ENCODE results near the gene MEGF6. TPM values are rescaled to one million over a fixed set of nuclear protein-coding genes. Genes with fewer than 3 reads are reported as not detected.

The MEGF6 gene
- total RNA-seq, 2 donors from 2014 or later = 83.0 to 103 TPM

GRCh38 chr1:3602375-3602774 is 8.9 kb downstream of the MEGF6 start:
- no peak for DNase-seq
- H3K9me3 ChIP-seq (ENCODE audit: control insufficient read depth, low read length) = no peaks in the 10 kb centered on the region
- no peak overlapping the region for H3K4me3 ChIP-seq (ENCODE audit: low read length)
- no peak overlapping the region for H3K9ac ChIP-seq (ENCODE audit: extremely low read depth, low read length, poor library complexity, severe bottlenecking)
- Mint-ChIP-seq H3K4me1 (peaks cover 8% of the 10 kb centered on the region), H3K36me3 (ENCODE audit: low read depth) (peaks cover 2% of the 10 kb centered on the region), H3K9me3 (no peaks in the 10 kb centered on the region), H3K27me3 (ENCODE audit: insufficient read depth) (no peaks in the 10 kb centered on the region), H3K27ac (no peak overlapping the region), H3K4me3 (no peak overlapping the region)
- no peaks in the 10 kb centered on the region for H3K27me3 ChIP-seq (ENCODE audit: control insufficient read depth, insufficient read depth, low read length, poor library complexity, severe bottlenecking)
- H3K27ac ChIP-seq (ENCODE audit: low read depth, low read length) = no peak overlapping the region
- WGBS, 2 experiments (ENCODE audit: insufficient coverage in 1 of 2, insufficient read length in 1 of 2) = 92 to 96% methylated on average over 16 to 21 of the region's 21 CpGs
- H3K4me1 ChIP-seq (ENCODE audit: control insufficient read depth, insufficient read depth, low read length) = no peaks in the 10 kb centered on the region
- no peaks in the 10 kb centered on the region for H3K36me3 ChIP-seq (ENCODE audit: control insufficient read depth, insufficient read depth, low read length)
- no peak for TF ChIP-seq CTCF (conservative IDR thresholded peaks at IDR 0.05)

GRCh38 chr1:3601743-3602142 is 9.6 kb downstream of the MEGF6 start:
- no peak overlapping the region for H3K9ac ChIP-seq (ENCODE audit: extremely low read depth, low read length, poor library complexity, severe bottlenecking)
- 89 to 96% methylated on average over 10 to 16 of the region's 16 CpGs for WGBS, 2 experiments (ENCODE audit: insufficient coverage in 1 of 2, insufficient read length in 1 of 2)
- no peak overlapping the region for H3K4me3 ChIP-seq (ENCODE audit: low read length)
- Mint-ChIP-seq H3K27me3 (ENCODE audit: insufficient read depth) (no peaks in the 10 kb centered on the region), H3K27ac (no peak overlapping the region), H3K4me1 (peaks cover 11% of the 10 kb centered on the region), H3K36me3 (ENCODE audit: low read depth) (peaks cover 2% of the 10 kb centered on the region), H3K4me3 (no peak overlapping the region), H3K9me3 (no peaks in the 10 kb centered on the region)
- no peaks in the 10 kb centered on the region for H3K27me3 ChIP-seq (ENCODE audit: control insufficient read depth, insufficient read depth, low read length, poor library complexity, severe bottlenecking)
- no peak for DNase-seq
- no peaks in the 10 kb centered on the region for H3K36me3 ChIP-seq (ENCODE audit: control insufficient read depth, insufficient read depth, low read length)
- H3K27ac ChIP-seq (ENCODE audit: low read depth, low read length) = no peak overlapping the region
- H3K9me3 ChIP-seq (ENCODE audit: control insufficient read depth, low read length) = no peaks in the 10 kb centered on the region
- TF ChIP-seq CTCF (conservative IDR thresholded peaks at IDR 0.05) = no peak
- H3K4me1 ChIP-seq (ENCODE audit: control insufficient read depth, insufficient read depth, low read length) = no peaks in the 10 kb centered on the region

GRCh38 chr1:3600354-3600753 is 11.0 kb downstream of the MEGF6 start:
- Histone ChIP-seq H3K4me3 (ENCODE audit: low read length) (no peak overlapping the region), H3K4me1 (ENCODE audit: control insufficient read depth, insufficient read depth, low read length) (no peaks in the 10 kb centered on the region), H3K9ac (ENCODE audit: extremely low read depth, low read length, poor library complexity, severe bottlenecking) (no peak overlapping the region), H3K27me3 (ENCODE audit: control insufficient read depth, insufficient read depth, low read length, poor library complexity, severe bottlenecking) (no peaks in the 10 kb centered on the region), H3K36me3 (ENCODE audit: control insufficient read depth, insufficient read depth, low read length) (no peaks in the 10 kb centered on the region), H3K27ac (ENCODE audit: low read depth, low read length) (no peak overlapping the region), H3K9me3 (ENCODE audit: control insufficient read depth, low read length) (no peaks in the 10 kb centered on the region)
- no peak overlapping the region for H3K27ac Mint-ChIP-seq
- H3K4me1 Mint-ChIP-seq = peaks cover 11% of the 10 kb centered on the region
- DNase-seq = no peak
- no peak for TF ChIP-seq CTCF (conservative IDR thresholded peaks at IDR 0.05)
- no peaks in the 10 kb centered on the region for H3K9me3 Mint-ChIP-seq
- no peak overlapping the region for H3K4me3 Mint-ChIP-seq
- no peaks in the 10 kb centered on the region for H3K27me3 Mint-ChIP-seq (ENCODE audit: insufficient read depth)
- peaks cover 2% of the 10 kb centered on the region for H3K36me3 Mint-ChIP-seq (ENCODE audit: low read depth)
- WGBS, 2 experiments (ENCODE audit: insufficient coverage in 1 of 2, insufficient read length in 1 of 2) = 92 to 94% methylated on average over 10 of the region's 10 CpGs
